Thyroid gland (tissue), 4 donors: ENCODE data around the gene ATRAID. TPM values are rescaled to one million over a fixed set of nuclear protein-coding genes. Genes with fewer than 3 reads are reported as not detected.
A peak's percentile ranks its signal among the peaks of the same experiment; 100 is the strongest.

Source experiments
- DNase-seq, 2 donors: peaks; one replicate each; pipeline ENCODE4 v3.0.0-alpha.2; 2019
- H3K27ac ChIP-seq, 3 donors: fragments of 200-600 bp; sonication (generic); 1 replicate in 2 of 3; 2 replicates in 1 of 3; pipeline ENCODE4 v1.5.1; 2016 to 2019; ENCODE audit warnings: mild to moderate bottlenecking in 1 of 3, moderate library complexity in 1 of 3
- H3K27me3 ChIP-seq: fragments of 200-600 bp; sonication (generic); one replicate; pipeline ENCODE4 v1.5.1; 2019
- H3K36me3 ChIP-seq, 2 donors: fragments of 200-600 bp; sonication (generic); one replicate each; pipeline ENCODE4 v1.5.1; 2016 to 2019
- H3K4me1 ChIP-seq, 2 donors: fragments of 200-600 bp; sonication (generic); one replicate each; pipeline ENCODE4 v1.5.1; 2017 to 2019
- H3K4me3 ChIP-seq, 3 donors: fragments of 200-600 bp; sonication (generic); replicated peaks in 1 of 3; 1 replicate in 2 of 3; 2 replicates in 1 of 3; pipeline ENCODE4 v1.5.1; 2016; ENCODE audit warnings: mild to moderate bottlenecking in 1 of 3
- H3K9me3 ChIP-seq: fragments of 200-600 bp; sonication (generic); one replicate; pipeline ENCODE4 v1.5.1; 2017
- CTCF ChIP-seq, 6 experiments: fragments of 200-600 bp in 3 of 6; fragments of 450-650 bp in 3 of 6; sonication (generic) in 3 of 6; IDR thresholded peaks; one replicate each; pipeline ENCODE4 v1.5.1; 2016 to 2019; ENCODE audit warnings: antibody characterized with exemption in 6 of 6, mild to moderate bottlenecking in 2 of 6, inconsistent platforms in 1 of 6, moderate library complexity in 1 of 6
- POLR2A ChIP-seq, 2 donors: fragments of 450-650 bp; IDR thresholded peaks; one replicate each; pipeline ENCODE4 v1.6.1; 2017; ENCODE audit warnings: antibody characterized with exemption in 2 of 2, mild to moderate bottlenecking in 2 of 2, moderate library complexity in 1 of 2
- WGBS, 2 donors: methylation state at CpG; one replicate each; pipeline ENCODE4 v1.1.5; 2017; 5-methylcytosine and 5-hydroxymethylcytosine counted together
- intact Hi-C: fragments of 100-400 bp; cut with DNase I; formaldehyde crosslinking; loops from one replicate; pipeline ENCODE4 v1.15.1; 2023
- total RNA-seq, 4 donors: library from RNA; depleted of rRNA; stranded (reverse); fragments of >200 nt; gene quantifications; one replicate each; pipeline ENCODE4 v1.2.3, GENCODE V29; 2016

The ATRAID gene
- total RNA-seq, 4 donors from 2014 or later = 149 to 345 (median 254) TPM

- no peaks in the 10 kb centered on the region for H3K36me3 ChIP-seq
- 85 to 93% methylated on average over 3 of the region's 3 CpGs for WGBS, 2 donors
- DNase-seq = no peak
- H3K4me1 ChIP-seq = peaks cover 0 to 16% of the 10 kb centered on the region in 2 donors
- no peaks in the 10 kb centered on the region for H3K27me3 ChIP-seq
- no peak overlapping the region for H3K27ac ChIP-seq
- no peaks in the 10 kb centered on the region for H3K9me3 ChIP-seq
- intact Hi-C loops = no loop called here
- TF ChIP-seq POLR2A (IDR thresholded peaks at IDR 0.05) (no peak), CTCF (IDR thresholded peaks at IDR 0.05) (no peak)
- no peak overlapping the region for H3K4me3 ChIP-seq
Observed at GRCh38 chr2:27178469-27178868, 33.4 kb upstream of the ATRAID start.

GRCh38 chr2:27179344-27180000 is 32.4 kb upstream of the ATRAID start:
- WGBS, 2 donors = 50 to 60% methylated on average over 3 of the region's 3 CpGs
- intact Hi-C loops = no loop called here

DNA sequence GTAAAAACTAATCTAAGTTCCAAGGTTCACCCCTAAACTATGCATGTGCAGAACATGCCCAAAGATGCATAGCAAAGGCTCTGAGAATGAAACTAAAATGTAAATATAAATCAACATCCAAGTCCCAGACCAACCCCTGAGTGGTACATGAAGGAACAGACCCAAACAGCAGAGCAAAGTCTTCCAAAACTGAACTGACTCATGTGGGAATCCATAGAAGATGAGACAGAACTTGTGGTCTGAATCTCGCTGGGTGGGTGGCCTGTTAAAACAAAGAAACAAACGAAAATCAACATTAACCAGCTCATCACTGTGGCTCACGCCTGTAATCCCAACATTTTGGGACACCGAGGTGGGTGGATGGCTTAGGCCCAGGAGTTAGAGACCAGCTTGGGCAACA is 29.5 kb upstream of the ATRAID start:
- Histone ChIP-seq H3K27me3 (no peaks in the 10 kb centered on the region), H3K4me3 (no peak overlapping the region), H3K36me3 (no peaks in the 10 kb centered on the region), H3K27ac (peak overlapping the region in 1 of 3 donors; percentile 57), H3K4me1 (peaks cover 0 to 25% of the 10 kb centered on the region in 2 donors), H3K9me3 (no peaks in the 10 kb centered on the region)
- WGBS, 2 donors = 67 to 69% methylated on average over 4 of the region's 4 CpGs
- DNase-seq = no peak
- TF ChIP-seq POLR2A (IDR thresholded peaks at IDR 0.05) = no peak
- no peak for TF ChIP-seq CTCF (IDR thresholded peaks at IDR 0.05)
- intact Hi-C loops = no loop called here

More at GRCh38 chr2:27179344-27180000, 32.4 kb upstream of the ATRAID start:
- DNase-seq = no peak
- TF ChIP-seq POLR2A (IDR thresholded peaks at IDR 0.05) = no peak
- TF ChIP-seq CTCF (IDR thresholded peaks at IDR 0.05) = no peak
- H3K9me3 ChIP-seq = no peaks in the 10 kb centered on the region
- peaks cover 0 to 17% of the 10 kb centered on the region in 2 donors for H3K4me1 ChIP-seq
- H3K27ac ChIP-seq = no peak overlapping the region
- H3K27me3 ChIP-seq = no peaks in the 10 kb centered on the region
- H3K36me3 ChIP-seq = no peaks in the 10 kb centered on the region
- H3K4me3 ChIP-seq = no peak overlapping the region

- peaks cover 0 to 25% of the 10 kb centered on the region in 2 donors for H3K4me1 ChIP-seq
- H3K36me3 ChIP-seq = no peaks in the 10 kb centered on the region
- WGBS, 2 donors = 55 to 76% methylated on average over 4 of the region's 4 CpGs
- H3K27ac ChIP-seq = peak overlapping the region in 2 of 3 donors; percentile 59 to 62
- H3K4me3 ChIP-seq = no peak overlapping the region
- no peak for DNase-seq
- intact Hi-C loops = no loop called here
- no peaks in the 10 kb centered on the region for H3K9me3 ChIP-seq
- no peaks in the 10 kb centered on the region for H3K27me3 ChIP-seq
- TF ChIP-seq CTCF (IDR thresholded peaks at IDR 0.05) (no peak), POLR2A (IDR thresholded peaks at IDR 0.05) (no peak)
Observed at GRCh38 chr2:27184115-27184514, 27.7 kb upstream of the ATRAID start.

DNA sequence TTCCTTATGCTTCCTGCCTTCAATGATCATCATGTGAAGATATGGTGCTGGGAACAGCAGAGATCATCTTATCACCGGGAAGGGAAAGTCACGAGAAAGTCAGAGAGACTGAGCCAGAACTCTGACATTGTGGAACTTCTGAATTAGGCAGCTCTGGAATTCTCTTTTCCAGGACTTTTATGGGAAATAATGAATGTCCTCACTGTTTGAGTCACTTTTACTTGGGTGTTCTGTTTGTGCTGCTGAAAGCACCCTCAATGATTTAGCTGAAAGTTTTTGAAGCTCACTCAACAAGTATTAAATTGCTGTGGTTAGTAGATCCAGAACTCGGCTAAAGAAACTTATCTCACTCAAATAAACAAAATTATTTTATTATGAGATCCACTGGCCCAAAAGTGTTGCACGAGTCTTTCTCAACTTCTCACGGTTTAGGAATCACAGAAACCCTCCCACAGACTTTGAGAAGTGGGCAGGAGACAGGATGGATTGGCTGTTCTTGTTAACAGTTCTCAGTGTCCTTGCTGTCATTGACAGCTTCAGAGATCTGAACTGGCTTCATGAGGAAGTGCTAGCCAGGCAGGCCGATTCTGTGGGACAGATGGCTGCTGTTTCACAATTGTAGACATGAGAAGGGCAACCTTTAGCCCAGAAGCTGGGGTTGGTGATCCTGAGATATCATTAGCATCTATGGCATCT is 26.4 kb upstream of the ATRAID start:
- Histone ChIP-seq H3K9me3 (no peaks in the 10 kb centered on the region), H3K27ac (peak overlapping the region in 2 of 3 donors; percentile 59 to 62), H3K4me3 (no peak overlapping the region), H3K27me3 (no peaks in the 10 kb centered on the region), H3K36me3 (no peaks in the 10 kb centered on the region), H3K4me1 (peaks cover 0 to 17% of the 10 kb centered on the region in 2 donors)
- intact Hi-C loops = no loop called here
- peak; percentile 10 to 11 for DNase-seq
- no peak for TF ChIP-seq POLR2A (IDR thresholded peaks at IDR 0.05)
- TF ChIP-seq CTCF (IDR thresholded peaks at IDR 0.05) = no peak
- WGBS, 2 donors = 39 to 47% methylated on average over 6 of the region's 6 CpGs
